HT1080 (cell line): ENCODE results near the gene TBX1. TPM values are rescaled to one million over a fixed set of nuclear protein-coding genes. Genes with fewer than 3 reads are reported as not detected.

ENCODE experiments used
- DNase-seq: peaks from one replicate; pipeline ENCODE4 v3.0.0-alpha.2; 2015; ENCODE audit warnings: low read depth
- polyA plus RNA-seq, 2 experiments: library from polyadenylated mRNA; depleted of rRNA; stranded (reverse); fragments of >200 nt; gene quantifications; 2 replicates each; pipeline ENCODE4 v1.2.3, GENCODE V29; 2015
- total RNA-seq: library from RNA; depleted of rRNA; stranded (reverse); fragments of >200 nt; shearing (Covaris generic); gene quantifications from 2 replicates; pipeline ENCODE4 v1.2.3, GENCODE V29; 2014; rRNA removed

Gene TBX1
- total RNA-seq = 0.14 and 0.17 TPM in 2 replicates
- 0.71 and 0.72 TPM in 2 replicates for polyA plus RNA-seq (2015; cell fraction: cytosol; rRNA removed)
- 0.42 and 0.82 TPM in 2 replicates for polyA plus RNA-seq (2015; cell fraction: nucleus; rRNA removed)

GRCh38 chr22:19760058-19760950, at the start of gene TBX1:
TSS of gene TBX1 (plus strand) at chr22:19760778. CDS start at chr22:19760844, 66 bp downstream.
- DNase-seq = no peak

- no peak for DNase-seq
These were observed 47.3 kb upstream of the TBX1 start for GRCh38 chr22:19713245-19713644.

- DNase-seq = no peak
These were observed 46.8 kb upstream of the TBX1 start for GRCh38 chr22:19713650-19714311.

GRCh38 chr22:19714312-19715187, 46.0 kb upstream of the TBX1 start, which contains the start of gene SEPTIN5:
TSS of gene SEPTIN5 (plus strand) at chr22:19714503. CDS start at chr22:19714589, 86 bp downstream.
- DNase-seq = no peak

- no peak for DNase-seq
These were observed 45.2 kb upstream of the TBX1 start for GRCh38 chr22:19715188-19715930.

- no peak for DNase-seq
These were observed 44.3 kb upstream of the TBX1 start for GRCh38 chr22:19716041-19716828.

GRCh38 chr22:19716829-19717105, 43.8 kb upstream of the TBX1 start:
- DNase-seq = no peak

- no peak for DNase-seq
These were observed 43.4 kb upstream of the TBX1 start for GRCh38 chr22:19717181-19717580.

- peak; percentile 61 for DNase-seq
These were observed 42.7 kb upstream of the TBX1 start for GRCh38 chr22:19717691-19718455.

- DNase-seq = no peak
These were observed 42.0 kb upstream of the TBX1 start for GRCh38 chr22:19718456-19719049.

GRCh38 chr22:19719050-19719482, 41.5 kb upstream of the TBX1 start:
- no peak for DNase-seq

- DNase-seq = no peak
These were observed 41.0 kb upstream of the TBX1 start for GRCh38 chr22:19719488-19720021.

GRCh38 chr22:19720150-19720827, 40.3 kb upstream of the TBX1 start:
- no peak for DNase-seq

GRCh38 chr22:19720999-19721329, 39.6 kb upstream of the TBX1 start:
- no peak for DNase-seq

- DNase-seq = no peak
These were observed 39.0 kb upstream of the TBX1 start for GRCh38 chr22:19721330-19722177.

GRCh38 chr22:19722178-19722981, 38.2 kb upstream of the TBX1 start:
- no peak for DNase-seq

GRCh38 chr22:19722982-19723231, 37.7 kb upstream of the TBX1 start:
- no peak for DNase-seq
